ENCODE measurements around the gene PCDHGA6.
"Not testable (repeated sequence)": the region's sequence is repeated elsewhere in the genome, so short reads cannot be mapped to it uniquely, and the experiment has no call there.

PCDHGA6 gene

DNA sequence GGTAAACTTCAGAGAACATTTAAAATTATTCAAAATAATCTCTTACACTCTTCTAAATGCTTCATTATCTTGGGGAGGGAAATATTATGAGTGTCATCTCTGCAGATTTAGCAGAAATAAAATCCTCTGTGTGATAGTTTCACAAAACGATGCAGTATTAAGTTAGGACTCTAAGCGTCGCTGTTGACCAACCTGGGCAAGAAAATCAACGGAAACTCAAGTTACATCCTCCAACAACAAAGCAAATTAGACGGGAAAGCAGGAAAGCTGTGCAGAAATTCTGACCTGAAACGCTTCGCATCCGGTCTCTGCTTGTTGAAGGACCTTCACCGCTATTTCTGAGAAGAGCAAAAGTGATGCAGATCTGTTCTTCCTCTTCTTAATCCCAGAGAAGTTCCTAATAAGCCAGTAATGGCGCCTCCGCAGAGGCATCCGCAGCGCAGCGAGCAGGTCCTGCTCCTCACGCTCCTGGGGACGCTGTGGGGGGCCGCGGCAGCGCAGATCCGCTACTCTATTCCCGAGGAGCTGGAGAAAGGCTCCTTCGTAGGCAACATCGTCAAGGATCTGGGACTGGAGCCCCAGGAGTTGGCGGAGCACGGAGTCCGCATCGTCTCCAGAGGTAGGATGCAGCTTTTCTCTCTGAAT is at the start of gene PCDHGA6:
Gene PCDHGA6 (plus strand): TSS at position 219 of the 645 bp plus-strand sequence. CDS start 193 bp downstream, at position 412.
- peak; percentile 13 for DNase-seq

DNA sequence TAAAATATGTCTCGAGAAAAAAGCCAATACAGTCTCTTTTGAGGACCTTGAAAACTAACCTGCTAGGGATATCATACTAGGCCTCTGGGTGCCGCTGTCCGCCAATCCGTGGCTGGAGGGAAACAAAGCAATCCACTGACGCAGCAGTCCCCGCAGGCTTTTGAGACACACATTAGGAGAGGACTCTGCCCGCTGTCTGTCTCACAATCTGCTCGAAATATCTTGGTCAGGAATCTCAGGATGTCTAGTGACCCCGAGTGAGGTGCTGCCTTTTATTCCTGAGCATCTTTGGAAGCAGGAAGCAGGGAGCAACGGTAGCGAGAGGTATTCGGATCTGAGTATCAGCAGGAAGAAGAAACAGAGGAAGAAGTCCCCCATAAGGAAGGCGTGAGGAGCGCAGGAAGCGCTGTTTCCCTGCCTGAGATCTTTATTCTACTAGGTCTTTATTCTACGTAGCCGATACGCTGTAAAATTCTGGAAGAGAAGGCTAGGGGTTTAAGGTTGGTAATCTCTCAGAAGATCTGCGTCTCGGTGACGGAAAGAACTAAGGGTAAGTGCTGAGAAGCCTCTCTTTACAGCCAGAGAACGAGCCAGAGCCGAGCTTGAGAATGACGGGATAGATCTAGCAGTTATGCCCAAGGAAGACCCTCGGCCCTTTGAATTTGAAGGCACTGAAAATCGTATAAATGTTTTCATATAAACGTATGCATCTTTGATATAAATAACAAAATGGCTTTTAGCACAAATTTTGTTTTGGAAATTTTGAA is 47.4 kb upstream of the PCDHGA6 start:
- peak; percentile 74 for DNase-seq

DNA sequence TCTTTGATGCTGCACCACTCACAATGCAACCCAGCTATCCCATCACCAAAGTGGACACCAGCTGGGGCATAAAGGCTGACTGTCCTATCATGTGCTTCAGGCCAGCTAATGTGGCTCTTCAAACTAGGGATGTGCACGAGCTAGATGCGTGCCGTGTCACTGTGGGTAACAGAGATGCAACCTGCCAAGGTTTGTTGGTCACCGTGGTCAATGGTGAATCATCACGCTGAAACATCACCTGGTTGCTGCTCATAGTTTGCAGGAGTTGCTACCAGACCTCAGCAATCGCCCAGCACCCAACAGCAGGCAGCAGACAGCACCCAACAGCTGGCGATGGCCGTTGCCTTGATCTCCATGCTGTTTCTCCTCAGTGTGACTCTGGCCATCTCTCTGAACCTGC is 45.5 kb upstream of the PCDHGA6 start:
- no peak for DNase-seq

DNA sequence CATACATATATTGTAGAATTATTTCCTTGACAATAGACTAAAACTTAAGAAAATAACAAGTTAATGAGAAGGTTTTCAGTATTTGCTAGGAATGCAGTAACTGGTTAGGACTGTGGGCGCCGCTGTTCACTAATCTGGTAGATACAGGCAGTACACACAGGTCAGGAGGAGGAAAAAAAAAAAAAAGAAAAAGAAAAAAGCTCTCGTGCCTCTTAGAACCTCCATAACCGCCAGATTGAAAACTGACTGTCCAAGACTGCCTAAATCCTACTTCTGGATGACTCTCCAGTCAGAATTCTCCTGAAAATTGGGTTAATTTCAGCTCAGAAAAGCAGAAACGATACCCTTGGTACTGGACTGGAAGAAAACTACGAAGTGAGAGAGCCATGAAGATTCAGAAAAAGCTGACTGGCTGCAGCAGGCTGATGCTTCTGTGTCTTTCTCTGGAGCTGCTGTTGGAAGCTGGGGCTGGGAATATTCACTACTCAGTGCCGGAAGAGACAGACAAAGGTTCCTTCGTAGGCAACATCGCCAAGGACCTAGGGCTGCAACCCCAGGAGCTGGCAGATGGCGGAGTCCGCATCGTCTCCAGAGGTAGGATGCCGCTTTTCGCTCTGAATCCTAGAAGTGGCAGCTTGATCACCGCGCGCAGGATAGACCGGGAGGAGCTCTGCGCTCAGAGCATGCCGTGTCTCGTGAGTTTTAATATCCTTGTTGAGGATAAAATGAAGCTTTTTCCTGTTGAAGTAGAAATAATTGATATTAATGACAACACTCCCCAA is 43.2 kb upstream of the PCDHGA6 start, which contains the start of gene PCDHGA1:
Gene PCDHGA1 (plus strand): TSS at position 216 of the 782 bp plus-strand sequence.
- peak; percentile 30 for DNase-seq

DNA sequence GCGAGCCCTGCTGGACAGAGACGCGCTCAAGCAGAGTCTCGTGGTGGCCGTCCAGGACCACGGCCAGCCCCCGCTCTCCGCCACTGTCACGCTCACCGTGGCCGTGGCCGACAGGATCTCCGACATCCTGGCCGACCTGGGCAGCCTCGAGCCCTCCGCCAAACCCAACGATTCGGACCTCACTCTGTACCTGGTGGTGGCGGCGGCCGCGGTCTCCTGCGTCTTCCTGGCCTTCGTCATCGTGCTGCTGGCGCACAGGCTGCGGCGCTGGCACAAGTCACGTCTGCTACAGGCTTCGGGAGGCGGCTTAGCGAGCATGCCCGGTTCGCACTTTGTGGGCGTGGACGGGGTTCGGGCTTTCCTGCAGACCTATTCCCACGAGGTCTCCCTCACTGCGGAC is 41.1 kb upstream of the PCDHGA6 start:
- DNase-seq, result not testable (repeated sequence)

DNA sequence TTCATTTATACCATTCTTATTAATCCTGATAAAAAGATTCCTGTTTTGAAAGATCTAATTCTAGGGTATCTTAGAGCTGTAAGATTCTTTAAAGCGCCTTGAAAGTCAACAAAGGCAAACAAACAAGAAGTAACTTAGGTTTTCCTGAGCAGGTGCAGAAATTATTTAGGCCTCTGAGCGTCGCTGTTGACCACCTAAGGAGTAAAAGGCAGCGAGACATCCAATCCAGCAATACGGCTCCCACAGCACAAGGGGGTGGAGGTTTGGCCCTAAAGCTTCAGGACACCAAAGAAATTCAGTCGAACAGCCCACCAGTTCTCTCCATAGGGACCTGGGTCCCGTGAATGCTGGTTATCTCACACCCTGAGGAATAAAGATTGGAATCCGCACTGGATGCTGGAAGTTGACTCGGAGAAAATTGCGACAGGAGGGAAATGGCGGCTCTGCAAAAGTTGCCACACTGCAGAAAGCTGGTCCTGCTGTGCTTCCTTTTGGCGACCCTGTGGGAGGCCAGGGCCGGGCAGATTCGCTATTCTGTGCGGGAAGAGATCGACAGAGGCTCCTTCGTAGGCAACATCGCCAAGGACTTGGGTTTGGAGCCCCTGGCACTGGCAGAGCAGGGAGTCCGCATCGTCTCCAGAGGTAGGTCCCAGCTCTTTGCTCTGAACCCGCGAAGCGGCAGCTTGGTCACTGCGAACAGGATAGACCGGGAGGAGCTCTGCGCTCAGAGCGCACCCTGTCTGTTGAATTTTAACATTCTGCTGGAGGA is 35.0 kb upstream of the PCDHGA6 start, which contains the start of gene PCDHGA2:
Gene PCDHGA2 (plus strand): TSS at position 223 of the 769 bp plus-strand sequence.
- no peak for DNase-seq

DNA sequence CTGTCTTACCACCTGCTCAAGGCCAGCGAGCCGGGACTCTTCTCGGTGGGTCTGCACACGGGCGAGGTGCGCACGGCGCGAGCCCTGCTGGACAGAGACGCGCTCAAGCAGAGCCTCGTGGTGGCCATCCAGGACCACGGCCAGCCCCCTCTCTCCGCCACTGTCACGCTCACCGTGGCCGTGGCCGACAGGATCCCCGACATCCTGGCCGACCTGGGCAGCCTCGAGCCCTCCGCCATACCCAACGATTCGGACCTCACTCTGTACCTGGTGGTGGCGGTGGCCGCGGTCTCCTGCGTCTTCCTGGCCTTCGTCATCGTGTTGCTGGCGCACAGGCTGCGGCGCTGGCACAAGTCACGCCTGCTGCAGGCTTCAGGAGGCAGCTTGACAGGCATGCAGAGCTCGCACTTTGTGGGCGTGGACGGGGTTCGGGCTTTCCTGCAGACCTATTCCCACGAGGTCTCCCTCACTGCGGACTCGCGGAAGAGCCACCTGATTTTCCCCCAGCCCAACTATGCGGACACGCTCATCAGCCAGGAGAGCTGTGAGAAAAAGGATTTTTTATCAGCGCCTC is 32.8 kb upstream of the PCDHGA6 start:
- not testable (repeated sequence) for DNase-seq

DNA sequence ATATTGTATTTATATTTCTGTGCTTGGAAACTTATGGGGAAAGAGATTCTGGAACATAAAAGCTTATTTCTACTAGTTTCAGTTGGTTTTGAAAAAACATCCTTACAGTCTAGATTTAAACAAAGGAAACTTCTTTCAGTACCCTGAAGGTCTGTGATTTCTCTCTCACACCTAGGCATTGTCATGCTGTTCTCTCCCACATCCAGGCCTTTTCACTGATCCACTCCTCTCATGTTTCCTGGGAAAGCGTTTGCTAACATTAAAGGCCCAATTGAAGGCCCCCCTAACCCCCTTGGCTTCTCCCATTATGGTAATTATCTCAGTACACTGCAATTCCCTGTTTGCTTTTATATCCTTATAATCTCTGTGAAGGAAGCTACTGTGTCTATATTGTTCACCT is 30.9 kb upstream of the PCDHGA6 start:
- no peak for DNase-seq

DNA sequence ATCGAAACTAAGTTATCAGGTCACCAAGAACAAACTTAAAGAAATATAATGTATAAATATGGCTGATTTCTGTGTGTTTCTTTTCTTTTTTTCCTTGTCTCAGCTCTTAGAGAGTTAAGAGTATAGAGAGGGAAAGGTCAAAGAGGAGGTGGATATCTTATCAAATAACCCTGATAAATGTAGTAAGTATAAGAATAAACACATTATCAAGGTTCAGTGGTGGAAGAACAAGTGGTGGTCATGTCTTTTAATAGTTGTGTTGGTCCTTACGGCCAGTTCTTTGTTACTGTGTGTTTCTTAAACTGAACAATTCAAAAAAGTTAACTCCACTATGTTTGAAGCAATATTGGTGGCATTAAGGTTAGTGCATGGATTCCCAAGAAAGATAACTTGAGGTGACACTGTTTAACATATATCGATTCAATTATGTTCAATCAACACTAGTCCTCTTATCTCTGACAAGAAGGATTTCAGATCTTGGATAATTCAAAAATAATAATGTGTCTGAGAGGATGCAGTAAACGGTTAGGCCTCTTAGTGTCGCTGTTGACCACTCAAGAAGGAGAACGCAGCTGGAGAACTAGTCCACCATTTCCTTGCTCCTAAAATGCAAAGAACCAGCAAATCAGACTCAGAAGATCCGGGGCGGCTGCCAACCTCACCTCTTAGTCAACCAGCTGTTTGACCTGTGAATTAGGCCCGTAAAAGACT is 30.3 kb upstream of the PCDHGA6 start, which contains the start of gene PCDHGA3:
Gene PCDHGA3 (plus strand): TSS at position 588 of the 711 bp plus-strand sequence. CDS start 205 bp downstream, outside the sequence.
- peak; percentile 9 for DNase-seq

DNA sequence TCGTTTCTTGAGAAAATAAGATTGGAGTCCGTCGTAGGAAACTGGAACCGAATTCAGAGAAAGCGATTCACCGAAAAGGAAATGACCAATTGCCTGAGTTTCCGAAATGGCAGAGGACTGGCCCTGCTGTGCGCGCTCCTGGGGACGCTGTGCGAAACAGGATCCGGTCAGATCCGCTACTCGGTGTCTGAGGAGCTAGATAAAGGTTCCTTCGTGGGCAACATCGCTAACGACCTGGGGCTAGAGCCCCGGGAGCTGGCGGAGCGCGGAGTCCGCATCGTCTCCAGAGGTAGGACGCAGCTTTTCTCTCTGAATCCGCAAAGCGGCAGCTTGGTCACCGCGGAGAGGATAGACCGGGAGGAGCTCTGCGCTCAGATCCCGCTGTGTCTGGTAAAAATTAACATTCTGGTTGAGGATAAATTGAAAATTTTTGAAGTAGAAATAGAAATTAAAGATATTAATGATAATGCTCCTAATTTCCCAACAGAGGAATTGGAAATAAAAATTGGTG is 29.7 kb upstream of the PCDHGA6 start:
- DNase-seq, result no peak

DNA sequence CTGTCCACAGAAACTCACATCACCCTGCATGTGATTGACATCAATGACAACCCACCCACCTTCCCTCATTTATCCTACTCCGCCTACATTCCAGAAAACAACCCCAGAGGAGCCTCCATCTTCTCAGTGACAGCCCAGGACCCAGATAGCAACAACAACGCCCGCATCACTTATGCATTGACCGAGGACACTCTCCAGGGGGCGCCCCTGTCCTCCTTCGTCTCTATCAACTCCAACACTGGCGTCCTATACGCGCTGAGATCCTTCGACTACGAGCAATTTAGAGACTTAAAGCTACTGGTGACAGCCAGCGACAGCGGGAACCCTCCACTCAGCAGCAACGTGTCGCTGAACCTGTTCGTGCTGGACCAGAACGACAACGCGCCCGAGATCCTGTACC is 28.4 kb upstream of the PCDHGA6 start:
- DNase-seq, result no peak

DNA sequence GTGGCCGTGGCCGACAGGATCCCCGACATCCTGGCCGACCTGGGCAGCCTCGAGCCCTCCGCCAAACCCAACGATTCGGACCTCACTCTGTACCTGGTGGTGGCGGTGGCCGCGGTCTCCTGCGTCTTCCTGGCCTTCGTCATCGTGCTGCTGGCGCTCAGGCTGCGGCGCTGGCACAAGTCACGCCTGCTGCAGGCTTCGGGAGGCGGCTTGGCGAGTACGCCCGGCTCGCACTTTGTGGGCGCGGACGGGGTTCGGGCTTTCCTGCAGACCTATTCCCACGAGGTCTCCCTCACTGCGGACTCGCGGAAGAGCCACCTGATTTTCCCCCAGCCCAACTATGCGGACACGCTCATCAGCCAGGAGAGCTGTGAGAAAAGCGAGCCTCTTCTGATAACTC is 27.7 kb upstream of the PCDHGA6 start:
- DNase-seq, result not testable (repeated sequence)

DNA sequence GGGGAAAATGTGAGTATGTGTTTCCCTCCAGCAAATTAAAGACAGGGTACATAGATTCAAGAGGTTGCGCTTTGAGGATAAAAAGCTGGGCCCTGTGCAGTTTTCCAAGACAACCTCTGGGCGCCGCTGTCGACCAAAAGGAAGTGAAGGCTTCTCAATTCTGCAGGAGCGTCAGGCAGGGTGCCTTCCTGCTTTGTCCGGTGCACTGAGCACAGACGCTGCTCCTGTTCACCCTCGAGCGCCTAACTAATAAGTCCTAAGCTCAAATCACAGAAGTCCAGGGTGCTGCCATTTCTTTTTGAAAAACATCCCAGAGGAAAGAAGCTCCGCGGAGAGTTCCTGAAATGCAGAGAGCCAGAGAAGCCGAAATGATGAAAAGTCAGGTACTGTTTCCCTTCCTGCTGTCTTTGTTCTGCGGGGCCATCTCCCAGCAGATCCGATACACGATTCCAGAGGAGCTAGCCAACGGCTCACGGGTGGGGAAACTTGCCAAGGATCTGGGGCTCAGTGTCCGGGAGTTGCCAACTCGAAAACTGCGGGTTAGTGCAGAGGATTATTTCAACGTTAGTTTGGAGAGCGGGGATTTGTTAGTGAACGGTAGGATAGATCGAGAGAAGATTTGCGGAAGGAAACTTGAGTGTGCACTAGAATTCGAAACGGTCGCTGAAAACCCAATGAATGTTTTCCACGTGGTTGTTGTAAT is 23.6 kb upstream of the PCDHGA6 start, which contains the start of gene PCDHGB1:
Gene PCDHGB1 (plus strand): TSS at position 183 of the 703 bp plus-strand sequence. CDS start 162 bp downstream, at position 345.
- peak; percentile 41 for DNase-seq

DNA sequence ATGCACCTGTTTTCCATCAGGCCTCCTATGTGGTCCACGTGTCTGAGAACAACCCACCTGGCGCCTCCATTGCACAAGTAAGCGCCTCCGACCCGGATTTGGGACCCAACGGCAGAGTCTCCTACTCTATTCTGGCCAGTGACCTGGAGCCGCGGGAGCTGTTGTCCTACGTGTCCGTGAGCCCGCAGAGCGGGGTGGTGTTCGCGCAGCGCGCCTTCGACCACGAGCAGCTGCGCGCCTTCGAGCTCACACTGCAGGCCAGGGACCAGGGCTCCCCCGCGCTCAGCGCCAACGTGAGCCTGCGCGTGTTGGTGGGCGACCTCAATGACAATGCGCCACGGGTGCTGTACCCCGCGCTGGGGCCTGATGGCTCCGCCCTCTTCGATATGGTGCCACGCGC is 22.1 kb upstream of the PCDHGA6 start:
- no peak for DNase-seq

DNA sequence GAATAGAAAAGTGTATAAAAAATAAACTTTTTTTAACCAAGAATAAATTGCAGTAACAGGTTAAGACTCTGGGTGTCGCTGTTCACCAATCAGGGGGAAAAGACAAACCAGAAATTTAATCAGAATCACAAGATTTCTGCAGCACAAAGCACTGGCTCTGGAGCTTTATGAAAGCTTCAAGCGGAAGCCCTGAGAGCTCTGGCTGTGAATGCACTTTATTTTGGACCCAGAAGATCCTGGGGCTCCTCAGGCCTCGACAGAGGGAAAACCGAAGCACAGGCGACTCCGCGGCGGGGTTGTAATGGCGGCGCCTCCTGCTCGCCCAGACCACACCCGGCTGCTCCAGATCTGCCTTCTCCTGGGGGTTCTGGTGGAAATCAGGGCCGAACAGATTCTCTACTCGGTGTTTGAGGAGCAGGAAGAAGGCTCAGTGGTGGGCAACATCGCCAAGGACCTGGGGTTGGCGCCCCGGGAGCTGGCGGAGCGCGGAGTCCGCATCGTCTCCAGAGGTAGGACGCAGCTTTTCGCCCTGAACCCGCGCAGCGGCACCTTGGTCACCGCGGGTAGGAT is 18.7 kb upstream of the PCDHGA6 start, which contains the start of gene PCDHGA4:
Gene PCDHGA4 (plus strand): TSS at position 122 of the 570 bp plus-strand sequence. CDS start 87 bp downstream, at position 209.
- peak; percentile 5 for DNase-seq

DNA sequence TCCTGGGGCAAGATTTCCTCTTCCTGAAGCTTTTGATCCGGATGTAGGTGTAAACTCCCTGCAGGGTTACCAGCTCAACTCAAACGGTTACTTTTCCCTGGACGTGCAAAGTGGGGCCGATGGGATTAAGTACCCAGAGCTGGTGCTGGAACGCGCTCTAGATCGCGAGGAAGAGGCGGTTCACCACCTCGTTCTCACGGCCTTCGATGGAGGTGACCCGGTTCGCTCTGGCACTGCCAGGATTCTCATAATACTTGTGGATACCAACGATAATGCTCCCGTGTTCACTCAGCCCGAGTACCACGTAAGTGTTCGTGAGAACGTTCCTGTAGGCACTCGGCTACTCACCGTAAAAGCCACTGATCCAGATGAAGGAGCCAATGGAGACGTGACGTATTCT is 18.1 kb upstream of the PCDHGA6 start:
- no peak for DNase-seq

DNA sequence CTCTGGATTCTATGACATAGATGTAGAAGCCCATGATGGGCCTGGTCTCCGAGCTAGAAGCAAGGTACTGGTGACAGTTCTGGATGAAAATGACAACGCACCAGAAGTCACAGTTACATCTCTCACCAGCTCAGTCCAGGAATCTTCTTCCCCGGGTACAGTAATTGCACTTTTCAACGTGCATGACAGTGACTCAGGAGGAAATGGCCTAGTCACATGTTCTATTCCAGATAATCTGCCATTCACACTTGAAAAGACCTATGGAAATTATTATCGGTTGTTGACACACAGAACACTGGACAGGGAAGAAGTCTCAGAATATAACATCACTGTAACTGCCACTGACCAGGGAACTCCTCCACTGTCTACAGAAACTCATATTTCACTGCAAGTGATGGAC is 17.6 kb upstream of the PCDHGA6 start:
- no peak for DNase-seq

DNA sequence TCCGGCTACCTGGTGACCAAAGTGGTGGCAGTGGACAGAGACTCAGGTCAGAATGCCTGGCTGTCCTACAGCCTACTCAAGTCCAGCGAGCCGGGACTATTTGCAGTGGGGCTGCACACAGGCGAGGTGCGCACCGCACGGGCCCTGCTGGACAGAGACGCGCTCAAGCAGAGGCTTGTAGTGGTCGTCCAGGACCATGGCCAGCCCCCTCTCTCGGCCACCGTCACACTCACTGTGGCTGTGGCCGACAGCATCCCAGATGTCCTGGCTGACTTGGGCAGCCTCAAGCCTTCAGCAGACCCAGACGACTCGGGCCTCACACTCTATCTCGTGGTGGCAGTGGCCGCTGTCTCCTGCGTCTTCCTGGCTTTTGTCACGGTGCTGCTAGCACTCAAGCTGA is 16.7 kb upstream of the PCDHGA6 start:
- no peak for DNase-seq

DNA sequence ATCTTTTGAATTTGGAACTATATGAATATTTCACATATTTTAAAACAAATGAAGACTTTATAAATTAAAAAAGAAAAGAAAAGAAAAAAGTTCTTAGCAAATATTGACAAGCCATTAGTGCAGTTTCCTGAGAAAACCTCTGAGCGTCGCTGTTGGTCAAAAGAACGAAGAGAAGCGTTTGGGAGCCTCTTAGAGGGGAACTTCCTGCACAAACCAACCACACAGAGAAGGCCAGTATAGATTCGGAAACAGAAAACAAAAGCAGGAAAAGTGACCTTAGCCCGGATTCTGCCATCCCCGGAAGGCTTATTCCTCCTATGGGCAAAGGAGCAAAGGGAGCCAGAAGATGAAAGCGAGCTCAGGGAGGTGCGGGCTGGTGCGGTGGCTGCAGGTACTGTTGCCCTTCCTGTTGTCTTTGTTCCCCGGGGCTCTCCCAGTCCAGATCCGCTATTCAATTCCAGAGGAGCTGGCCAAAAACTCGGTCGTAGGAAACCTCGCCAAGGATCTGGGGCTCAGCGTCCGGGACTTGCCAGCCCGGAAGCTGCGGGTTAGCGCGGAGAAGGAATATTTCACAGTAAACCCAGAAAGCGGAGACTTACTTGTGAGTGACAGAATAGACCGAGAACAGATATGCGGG is 13.8 kb upstream of the PCDHGA6 start, which contains the start of gene PCDHGB2:
Gene PCDHGB2 (plus strand): TSS at position 205 of the 637 bp plus-strand sequence. CDS start 142 bp downstream, at position 347.
- peak; percentile 50 for DNase-seq
